Spinal cord (tissue), 10 donors: Measurements from ENCODE around the gene LENG8. TPM values are rescaled to one million over a fixed set of nuclear protein-coding genes. Genes with fewer than 3 reads are reported as not detected.

Source experiments
- DNase-seq, 6 donors: peaks; one replicate each; pipeline versions ENCODE4 v3.0.0 to v3.0.0-alpha.2; 2013 to 2015; ENCODE audit warnings: low spot score in 6 of 6, low read depth in 4 of 6
- H3K27ac ChIP-seq: one replicate; pipeline ENCODE4 v1.5.1; 2013; ENCODE audit warnings: low read depth, low read length, control low read depth
- H3K27me3 ChIP-seq: one replicate; pipeline ENCODE4 v1.6.1; 2013; ENCODE audit warnings: low read length; ENCODE audit not compliant: control insufficient read depth, insufficient read depth
- H3K36me3 ChIP-seq: one replicate; pipeline ENCODE4 v1.6.1; 2013; ENCODE audit warnings: low read length; ENCODE audit not compliant: control insufficient read depth, insufficient read depth
- H3K4me1 ChIP-seq: one replicate; pipeline ENCODE4 v1.6.1; 2013; ENCODE audit warnings: low read length; ENCODE audit not compliant: control insufficient read depth, insufficient read depth
- H3K4me3 ChIP-seq: one replicate; pipeline ENCODE4 v1.5.1; 2013; ENCODE audit warnings: low read depth, low read length, control low read depth
- H3K9me3 ChIP-seq: one replicate; pipeline ENCODE4 v1.6.1; 2013; ENCODE audit warnings: low read length; ENCODE audit not compliant: control insufficient read depth, insufficient read depth
- WGBS: methylation state at CpG from one replicate; pipeline ENCODE4 v1.1.5; 2013; ENCODE audit warnings: missing lambda C conversion rate; ENCODE audit not compliant: insufficient coverage; 5-methylcytosine and 5-hydroxymethylcytosine counted together
- long read RNA-seq, 4 donors: transcript quantifications; one replicate each; lab custom pipeline, GENCODE V29; 2026
- polyA plus RNA-seq, 2 donors: library from polyadenylated mRNA; unstranded; fragments of 120-200 nt; gene quantifications; one replicate each; pipeline ENCODE4 v1.2.1, GENCODE V29; 2013; ENCODE audit not compliant: insufficient read length in 2 of 2
- total RNA-seq, 2 donors: library from RNA; depleted of rRNA in 1 of 2; stranded (reverse); fragments of 120-200 nt in 1 of 2; fragments of >200 nt in 1 of 2; gene quantifications; one replicate each; pipeline versions ENCODE4 v1.2.3 to v1.2.4, GENCODE V29; 2013 to 2014
- donor health status: healthy.

LENG8 gene
- 10 to 100 TPM; 25.3 to 52.0 TPM for total RNA-seq
- 100 to 1,000 TPM; 199 to 269 TPM for polyA plus RNA-seq
- long read RNA-seq, donor 1, full-length matches to known transcripts, result 13 of 228 reads
- long read RNA-seq, donor 1, partial matches to known transcripts, result 204 of 228 reads
- long read RNA-seq, donor 1, other reads (novel, unspliced or antisense), result 11 of 228 reads
- long read RNA-seq, donor 2, transcript LENG8-207 (3 exons, 456 nt), result major isoform, 5 of 33 reads
- long read RNA-seq, donor 2, partial matches to known transcripts, result 28 of 33 reads
- long read RNA-seq, donor 2, other reads (novel, unspliced or antisense), result 0 of 33 reads
- long read RNA-seq, donor 3, partial matches to known transcripts, result 22 of 23 reads
- long read RNA-seq, donor 3, other reads (novel, unspliced or antisense), result 0 of 23 reads
- long read RNA-seq, donor 4, full-length matches to known transcripts, result 11 of 156 reads
- long read RNA-seq, donor 4, partial matches to known transcripts, result 137 of 156 reads
- long read RNA-seq, donor 4, other reads (novel, unspliced or antisense), result 8 of 156 reads

GRCh38 chr19:54448774-54449700, at the start of gene LENG8:
Gene LENG8 (plus strand): TSS chr19:54449199. CDS start chr19:54451345, 2,146 bp downstream.
- Histone ChIP-seq H3K4me1 (peaks cover 32% of the 10 kb centered on the region), H3K27ac (peak within 1 kb of the TSS; percentile 98), H3K27me3 (no peaks in the 10 kb centered on the region), H3K9me3 (no peaks in the 10 kb centered on the region), H3K4me3 (peak within 1 kb of the TSS; percentile 83), H3K36me3 (peaks cover 49% of the 10 kb centered on the region)
- under 1% methylated on average over 94 of the region's 96 CpGs for WGBS
- DNase-seq, result peak; percentile 95 to 99 (median 98)

GRCh38 chr19:54400913-54401312, 48.1 kb upstream of the LENG8 start:
- Histone ChIP-seq H3K27ac (no peak overlapping the region), H3K4me3 (no peak overlapping the region), H3K27me3 (no peaks in the 10 kb centered on the region), H3K4me1 (no peaks in the 10 kb centered on the region), H3K9me3 (no peaks in the 10 kb centered on the region), H3K36me3 (no peaks in the 10 kb centered on the region)
- no peak for DNase-seq
- WGBS, result no CpG with 5 or more reads among the region's 6 CpGs

GRCh38 chr19:54403054-54403453, 45.9 kb upstream of the LENG8 start:
- Histone ChIP-seq H3K9me3 (no peaks in the 10 kb centered on the region), H3K27ac (no peak overlapping the region), H3K36me3 (no peaks in the 10 kb centered on the region), H3K4me3 (no peak overlapping the region), H3K4me1 (no peaks in the 10 kb centered on the region), H3K27me3 (no peaks in the 10 kb centered on the region)
- no peak for DNase-seq
- WGBS, result 79% methylated on average over 8 of the region's 8 CpGs

- no peak for DNase-seq
- Histone ChIP-seq H3K27ac (no peak overlapping the region), H3K27me3 (no peaks in the 10 kb centered on the region), H3K9me3 (no peaks in the 10 kb centered on the region), H3K4me1 (no peaks in the 10 kb centered on the region), H3K4me3 (no peak overlapping the region), H3K36me3 (no peaks in the 10 kb centered on the region)
Observed at GRCh38 chr19:54405628-54406027, 43.4 kb upstream of the LENG8 start.

- no peak overlapping the region for H3K4me3 ChIP-seq
- H3K27me3 ChIP-seq, result no peaks in the 10 kb centered on the region
- H3K27ac ChIP-seq, result no peak overlapping the region
- no peaks in the 10 kb centered on the region for H3K9me3 ChIP-seq
- no peaks in the 10 kb centered on the region for H3K36me3 ChIP-seq
- 87% methylated on average over 3 of the region's 7 CpGs for WGBS
- H3K4me1 ChIP-seq, result no peaks in the 10 kb centered on the region
- no peak for DNase-seq
Observed at GRCh38 chr19:54407780-54408179, 41.2 kb upstream of the LENG8 start.

- no peak for DNase-seq
- H3K4me1 ChIP-seq, result no peaks in the 10 kb centered on the region
- no peak overlapping the region for H3K27ac ChIP-seq
- no peaks in the 10 kb centered on the region for H3K36me3 ChIP-seq
- no peaks in the 10 kb centered on the region for H3K27me3 ChIP-seq
- H3K9me3 ChIP-seq, result no peaks in the 10 kb centered on the region
- no peak overlapping the region for H3K4me3 ChIP-seq
- 83% methylated on average over 1 of the region's 9 CpGs for WGBS
Observed at GRCh38 chr19:54408456-54409026, 40.5 kb upstream of the LENG8 start.

- Histone ChIP-seq H3K4me1 (peaks cover 8% of the 10 kb centered on the region), H3K27me3 (no peaks in the 10 kb centered on the region), H3K4me3 (no peak overlapping the region), H3K27ac (no peak overlapping the region), H3K9me3 (no peaks in the 10 kb centered on the region), H3K36me3 (peaks cover under 1% of the 10 kb centered on the region)
- no peak for DNase-seq
Observed at GRCh38 chr19:54411033-54411432, 38.0 kb upstream of the LENG8 start.

GRCh38 chr19:54412877-54413276, 36.1 kb upstream of the LENG8 start:
- Histone ChIP-seq H3K27me3 (no peaks in the 10 kb centered on the region), H3K4me3 (no peak overlapping the region), H3K9me3 (no peaks in the 10 kb centered on the region), H3K4me1 (peaks cover 26% of the 10 kb centered on the region), H3K36me3 (peaks cover 19% of the 10 kb centered on the region), H3K27ac (no peak overlapping the region)
- WGBS, result no CpG with 5 or more reads among the region's 4 CpGs
- no peak for DNase-seq

- DNase-seq, result no peak
- WGBS, result 100% methylated on average over 1 of the region's 4 CpGs
- no peaks in the 10 kb centered on the region for H3K9me3 ChIP-seq
- H3K27me3 ChIP-seq, result no peaks in the 10 kb centered on the region
- H3K27ac ChIP-seq, result no peak overlapping the region
- peaks cover 39% of the 10 kb centered on the region for H3K4me1 ChIP-seq
- H3K4me3 ChIP-seq, result no peak overlapping the region
- peaks cover 28% of the 10 kb centered on the region for H3K36me3 ChIP-seq
Observed at GRCh38 chr19:54414156-54414555, 34.8 kb upstream of the LENG8 start.
